Kidney epithelial cell (primary cell): Measurements from ENCODE around the gene USH1C. TPM values are rescaled to one million over a fixed set of nuclear protein-coding genes. Genes with fewer than 3 reads are reported as not detected.

Source experiments
- DNase-seq: peaks from one replicate; pipeline ENCODE4 v3.0.0-alpha.2; 2010; ENCODE audit warnings: low read depth
- H3K27me3 ChIP-seq: 2 replicates; pipeline ENCODE4 v1.6.0; 2011; ENCODE audit warnings: low read length; ENCODE audit not compliant: control insufficient read depth, insufficient read depth
- H3K36me3 ChIP-seq: 2 replicates; pipeline ENCODE4 v1.5.1; 2011; ENCODE audit warnings: low read length; ENCODE audit not compliant: control insufficient read depth, insufficient read depth
- H3K4me3 ChIP-seq: 2 replicates; pipeline ENCODE4 v1.5.1; 2011; ENCODE audit warnings: low read depth, mild to moderate bottlenecking, control low read depth, low read length
- total RNA-seq: library from RNA; depleted of rRNA; stranded (reverse); fragments of >200 nt; gene quantifications from 2 replicates; pipeline ENCODE4 v1.2.3, GENCODE V29; 2015
- TF ChIP-seq, protein P1 (sequence below): IDR thresholded peaks from 2 replicates; pipeline ENCODE4 v1.5.1; 2011; ENCODE audit warnings: mild to moderate bottlenecking, moderate library complexity, low read length, control low read depth, inconsistent platforms; ENCODE audit not compliant: insufficient read depth, poor library complexity, severe bottlenecking

USH1C gene
- total RNA-seq, 1 donor from 2014 or later = 1.8 TPM

DNA sequence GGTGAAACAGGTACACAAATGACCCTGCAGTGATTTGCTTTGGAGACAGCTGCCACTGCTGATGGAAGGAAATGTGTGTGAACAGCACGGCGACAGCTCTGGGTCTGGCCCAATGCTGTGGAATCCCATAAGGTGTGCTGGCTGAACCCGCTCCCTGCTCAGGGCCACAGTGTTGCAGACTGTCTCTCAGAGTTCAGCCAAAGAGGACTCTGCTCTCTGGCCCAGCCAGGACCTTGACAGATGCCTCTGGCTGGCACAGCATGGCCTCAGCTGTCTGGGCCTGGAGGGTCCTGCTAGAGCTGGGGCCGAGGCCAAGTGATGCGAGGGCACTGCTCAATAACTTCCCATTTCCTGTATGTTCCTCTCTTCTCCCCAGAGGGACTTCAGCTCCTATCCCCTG is 62.3 kb downstream of the USH1C start:
- no peak overlapping the region for H3K4me3 ChIP-seq
- TF ChIP-seq, protein P1, sequence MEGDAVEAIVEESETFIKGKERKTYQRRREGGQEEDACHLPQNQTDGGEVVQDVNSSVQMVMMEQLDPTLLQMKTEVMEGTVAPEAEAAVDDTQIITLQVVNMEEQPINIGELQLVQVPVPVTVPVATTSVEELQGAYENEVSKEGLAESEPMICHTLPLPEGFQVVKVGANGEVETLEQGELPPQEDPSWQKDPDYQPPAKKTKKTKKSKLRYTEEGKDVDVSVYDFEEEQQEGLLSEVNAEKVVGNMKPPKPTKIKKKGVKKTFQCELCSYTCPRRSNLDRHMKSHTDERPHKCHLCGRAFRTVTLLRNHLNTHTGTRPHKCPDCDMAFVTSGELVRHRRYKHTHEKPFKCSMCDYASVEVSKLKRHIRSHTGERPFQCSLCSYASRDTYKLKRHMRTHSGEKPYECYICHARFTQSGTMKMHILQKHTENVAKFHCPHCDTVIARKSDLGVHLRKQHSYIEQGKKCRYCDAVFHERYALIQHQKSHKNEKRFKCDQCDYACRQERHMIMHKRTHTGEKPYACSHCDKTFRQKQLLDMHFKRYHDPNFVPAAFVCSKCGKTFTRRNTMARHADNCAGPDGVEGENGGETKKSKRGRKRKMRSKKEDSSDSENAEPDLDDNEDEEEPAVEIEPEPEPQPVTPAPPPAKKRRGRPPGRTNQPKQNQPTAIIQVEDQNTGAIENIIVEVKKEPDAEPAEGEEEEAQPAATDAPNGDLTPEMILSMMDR = no peak
- H3K27me3 ChIP-seq = peaks cover 20% of the 10 kb centered on the region
- DNase-seq = no peak
- no peaks in the 10 kb centered on the region for H3K36me3 ChIP-seq

DNA sequence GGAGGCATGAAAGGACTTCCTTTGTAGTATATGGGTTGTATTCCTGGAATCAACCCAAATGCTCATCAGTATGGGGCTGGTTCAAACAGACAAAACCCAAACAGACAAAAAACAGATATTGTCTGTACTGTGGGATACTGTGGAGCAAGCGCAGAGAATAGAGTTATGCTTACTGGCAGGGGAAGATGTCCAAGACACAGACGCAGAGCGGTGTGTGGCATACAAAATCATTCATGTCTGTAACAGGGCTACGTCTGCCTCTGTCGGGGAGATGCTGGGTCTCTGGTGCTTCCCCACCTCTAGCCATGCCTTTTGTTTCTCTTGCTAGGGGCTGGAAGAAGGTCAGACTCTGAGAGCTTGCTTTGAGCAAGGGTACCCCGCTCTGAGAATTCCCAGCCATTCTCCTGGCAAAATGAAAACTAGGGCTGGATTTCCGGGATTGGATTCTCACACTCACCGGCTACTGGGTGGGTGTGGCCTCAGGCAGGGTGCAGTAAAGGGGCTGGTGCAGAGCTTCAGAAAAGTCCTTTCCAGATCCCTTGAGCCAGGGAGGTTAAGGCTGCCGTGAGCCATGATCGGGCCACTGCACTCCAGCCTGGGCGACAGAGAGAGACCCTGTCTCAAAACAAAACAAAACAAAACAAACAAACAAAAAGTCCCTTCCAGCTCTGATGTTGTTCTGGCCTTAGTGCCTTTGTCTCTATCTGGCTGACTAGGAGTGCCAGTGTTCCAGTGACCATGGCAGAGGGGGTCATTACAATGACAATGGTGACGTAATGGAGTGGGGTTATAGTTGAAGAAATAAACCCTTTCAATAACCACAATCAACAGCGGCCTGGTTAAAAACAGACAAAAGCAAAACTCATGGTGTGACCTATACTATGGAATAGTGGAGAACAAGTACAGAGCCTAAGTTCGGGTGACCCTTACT is 64.7 kb downstream of the USH1C start:
- peaks cover 40% of the 10 kb centered on the region for H3K27me3 ChIP-seq
- H3K36me3 ChIP-seq = no peaks in the 10 kb centered on the region
- no peak overlapping the region for H3K4me3 ChIP-seq
- TF ChIP-seq, protein P1 = no peak
- no peak for DNase-seq

DNA sequence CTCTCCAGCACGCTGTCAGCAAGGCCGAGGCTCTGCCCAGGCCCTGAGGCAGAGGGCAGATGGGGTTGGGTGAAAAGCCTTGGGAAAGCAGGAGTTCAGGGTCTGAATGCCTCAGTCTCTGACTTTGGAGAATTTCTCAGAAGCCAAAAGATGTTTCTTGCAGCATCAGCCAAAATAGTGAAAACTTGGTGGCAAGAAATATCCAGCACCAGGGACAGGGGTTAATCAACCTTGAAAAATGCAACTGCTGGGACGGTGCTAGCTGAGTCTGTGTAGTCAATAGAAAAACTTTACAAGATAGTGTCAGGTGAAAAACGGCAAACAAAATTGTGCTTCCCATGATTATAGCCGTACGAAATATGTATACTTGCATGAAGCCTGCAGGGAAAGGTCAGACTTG is 66.1 kb downstream of the USH1C start:
- Histone ChIP-seq H3K4me3 (no peak overlapping the region), H3K36me3 (no peaks in the 10 kb centered on the region), H3K27me3 (peaks cover 50% of the 10 kb centered on the region)
- TF ChIP-seq, protein P1 = no peak
- DNase-seq = no peak

DNA sequence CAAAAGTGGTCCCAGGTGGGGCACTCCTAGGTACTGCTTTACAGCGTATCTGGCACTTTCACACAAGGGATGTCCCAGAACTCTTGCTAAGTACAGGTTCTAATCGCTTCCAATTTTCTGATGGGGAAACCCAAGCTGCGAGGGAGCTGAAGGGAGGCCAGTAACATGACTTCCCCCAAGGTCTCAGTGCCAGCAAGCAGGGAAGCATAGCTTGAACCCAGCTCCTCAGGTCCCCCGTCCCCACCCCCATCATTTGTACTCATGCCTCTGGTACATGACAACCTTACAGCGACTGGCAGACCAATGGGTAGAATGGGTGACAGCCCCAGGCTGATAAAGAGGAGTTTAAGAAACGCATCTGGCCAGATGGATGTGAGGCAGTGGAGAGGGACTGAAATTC is 66.9 kb downstream of the USH1C start:
- Histone ChIP-seq H3K36me3 (no peaks in the 10 kb centered on the region), H3K27me3 (peaks cover 50% of the 10 kb centered on the region)
- TF ChIP-seq, protein P1 = no peak

DNA sequence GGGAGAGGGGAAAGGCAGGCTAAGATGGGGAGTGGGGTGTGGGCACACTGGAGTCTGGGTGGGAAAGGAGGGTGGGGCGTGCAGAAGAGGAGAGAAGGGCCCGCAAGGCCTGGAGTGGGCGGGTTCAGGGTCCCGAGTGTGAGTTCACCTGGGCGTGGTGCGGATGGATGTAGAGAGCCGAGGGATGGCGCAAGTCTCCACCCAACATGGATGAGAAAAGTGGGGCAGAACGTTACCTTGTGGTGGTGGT is 67.2 kb downstream of the USH1C start:
- peaks cover 50% of the 10 kb centered on the region for H3K27me3 ChIP-seq

More for the DNA sequence above, 66.9 kb downstream of the USH1C start:
- no peak overlapping the region for H3K4me3 ChIP-seq
- no peak for DNase-seq

More for the DNA sequence above, 67.2 kb downstream of the USH1C start:
- TF ChIP-seq, protein P1 = no peak
- DNase-seq = no peak
- no peak overlapping the region for H3K4me3 ChIP-seq
- H3K36me3 ChIP-seq = no peaks in the 10 kb centered on the region
